SIG-M5 treated with dmso at 0.1 percent for 504 hours (cell line): Measurements from ENCODE around the gene IQSEC2.

Experiments used
- DNase-seq: peaks from one replicate; lab custom pipeline; 2025; ENCODE audit not compliant: unreplicated experiment; lab: John Stamatoyannopoulos, UW

The IQSEC2 gene

DNA sequence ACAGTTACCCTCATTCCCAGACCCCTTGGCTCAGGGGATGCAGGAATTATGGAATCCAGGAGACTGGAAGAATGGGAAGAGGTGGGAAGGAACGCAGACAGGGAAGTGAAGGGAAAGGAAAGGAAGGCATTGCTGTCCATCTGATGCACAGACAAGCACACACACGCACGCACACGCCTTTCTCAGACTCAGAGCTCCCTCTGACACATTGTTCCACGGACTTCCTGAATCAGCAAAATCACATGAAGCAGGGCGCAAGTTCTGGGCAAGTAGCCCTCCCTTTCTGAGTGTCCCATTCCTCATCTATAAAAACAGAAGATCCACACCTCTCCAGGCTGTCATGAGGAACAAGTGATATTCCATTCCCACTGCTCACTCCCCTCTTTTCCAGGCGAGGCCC, 13.2 kb downstream of the IQSEC2 start:
- DNase-seq = no peak

DNA sequence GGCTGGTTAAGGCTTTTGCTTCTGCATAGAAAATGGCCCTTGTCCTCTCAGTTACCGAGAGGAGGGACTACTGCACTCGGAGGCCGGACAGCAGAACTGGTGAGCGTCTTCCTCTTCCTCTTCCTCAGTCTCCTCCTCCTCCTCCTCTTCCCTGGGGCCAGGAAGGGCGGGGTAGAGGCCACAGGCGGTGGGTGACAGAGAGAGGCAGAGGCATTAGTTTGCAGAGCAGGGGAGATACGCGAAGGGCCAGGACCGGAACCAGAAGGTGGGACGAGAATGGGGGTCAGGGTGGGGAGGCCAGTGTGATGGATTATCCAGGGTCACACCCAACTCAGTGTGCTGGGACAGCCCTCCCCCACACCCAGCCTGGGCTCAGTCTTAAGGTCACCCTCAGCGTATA, 14.5 kb downstream of the IQSEC2 start:
- no peak for DNase-seq

- no peak for DNase-seq
These were observed 15.4 kb downstream of the IQSEC2 start for GRCh38 chrX:53265771-53266574.

- peak; percentile 43 for DNase-seq
These were observed 17.7 kb downstream of the IQSEC2 start for GRCh38 chrX:53263597-53264094.

- DNase-seq = peak; percentile 84
These were observed 18.4 kb downstream of the IQSEC2 start for GRCh38 chrX:53262918-53263394.

DNA sequence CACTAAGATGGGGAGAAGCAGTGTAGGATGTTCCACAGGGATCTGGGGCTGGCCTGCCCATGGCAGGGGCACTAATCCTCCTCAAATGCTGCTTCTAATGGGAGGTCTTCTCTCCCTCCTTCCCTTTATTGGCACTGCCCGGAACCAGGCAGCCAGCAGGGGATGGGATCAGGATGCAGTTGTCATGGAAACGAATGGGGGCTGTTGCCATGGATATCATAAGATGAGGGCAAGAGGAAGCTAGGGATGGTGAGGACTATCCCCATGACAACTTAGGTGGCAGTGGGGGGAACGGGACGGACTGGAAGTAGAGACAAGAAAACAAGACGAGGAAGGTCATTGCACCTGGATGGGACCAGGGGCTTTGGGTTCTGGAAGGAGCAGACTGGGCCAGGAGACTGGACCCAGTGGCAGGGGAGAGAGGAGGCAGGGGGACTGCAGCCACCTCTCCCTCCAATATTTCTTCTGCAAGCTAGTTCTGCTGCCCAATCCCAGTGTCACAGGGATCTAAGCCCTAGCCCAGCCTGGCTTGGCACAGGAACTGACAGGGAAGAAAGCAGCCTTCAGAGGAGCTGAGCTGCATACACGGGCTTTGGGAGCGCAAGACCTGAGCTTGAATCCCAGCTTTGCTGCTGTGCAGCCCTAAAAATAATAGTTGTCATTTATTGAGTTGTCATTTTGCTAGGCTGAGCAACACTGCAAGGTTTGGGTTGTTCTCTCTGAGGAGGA, 19.0 kb downstream of the IQSEC2 start:
- no peak for DNase-seq

DNA sequence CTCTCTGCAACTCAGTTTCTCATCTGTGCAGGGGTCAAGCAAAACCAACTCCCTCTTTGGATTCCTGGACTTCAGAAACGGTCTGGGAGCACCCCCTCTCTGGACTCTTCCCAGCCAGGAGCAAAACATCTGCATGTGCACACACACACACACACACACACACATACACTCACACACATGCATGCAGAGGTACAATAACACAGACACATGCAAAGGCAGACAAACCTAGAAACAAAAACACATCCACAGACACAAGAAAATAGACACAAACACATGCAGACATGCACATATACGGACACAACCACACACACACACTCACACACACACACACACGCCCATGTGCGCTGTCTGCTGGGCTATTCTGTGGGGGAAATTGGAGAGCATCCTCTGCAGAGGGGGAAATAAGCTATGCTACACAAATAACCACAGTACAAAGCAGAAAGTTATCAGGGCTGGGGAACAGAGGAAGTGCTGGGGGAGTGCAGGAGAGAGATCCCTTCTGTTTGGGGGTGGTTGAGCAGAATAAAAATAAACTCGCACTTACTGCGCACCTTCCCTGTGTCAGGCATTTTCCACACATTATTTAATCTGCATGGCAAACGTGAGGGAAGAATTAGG, 19.9 kb downstream of the IQSEC2 start:
- no peak for DNase-seq

DNA sequence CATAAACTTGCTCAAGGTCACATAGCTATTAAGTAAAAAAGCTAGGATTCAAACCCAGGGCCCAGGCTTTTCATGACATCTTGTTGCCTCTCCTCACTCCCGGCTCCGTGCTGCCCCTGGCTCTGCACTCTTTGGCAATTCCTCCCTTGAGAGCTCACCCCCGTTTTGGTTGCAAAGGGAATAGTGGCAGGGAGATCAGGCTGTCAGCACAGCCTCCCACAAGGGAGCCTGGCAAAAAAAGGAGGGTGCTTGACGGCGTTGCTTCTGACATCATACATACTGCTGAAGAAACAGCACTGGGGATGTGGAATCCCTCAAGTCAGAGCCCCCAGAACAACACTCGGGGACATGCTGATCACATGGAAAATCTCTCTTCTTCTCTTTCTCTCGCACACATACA, 20.5 kb downstream of the IQSEC2 start:
- no peak for DNase-seq

GRCh38 chrX:53257670-53258423, 23.5 kb downstream of the IQSEC2 start:
- DNase-seq = no peak

GRCh38 chrX:53257166-53257565, 24.2 kb downstream of the IQSEC2 start:
- no peak for DNase-seq

DNA sequence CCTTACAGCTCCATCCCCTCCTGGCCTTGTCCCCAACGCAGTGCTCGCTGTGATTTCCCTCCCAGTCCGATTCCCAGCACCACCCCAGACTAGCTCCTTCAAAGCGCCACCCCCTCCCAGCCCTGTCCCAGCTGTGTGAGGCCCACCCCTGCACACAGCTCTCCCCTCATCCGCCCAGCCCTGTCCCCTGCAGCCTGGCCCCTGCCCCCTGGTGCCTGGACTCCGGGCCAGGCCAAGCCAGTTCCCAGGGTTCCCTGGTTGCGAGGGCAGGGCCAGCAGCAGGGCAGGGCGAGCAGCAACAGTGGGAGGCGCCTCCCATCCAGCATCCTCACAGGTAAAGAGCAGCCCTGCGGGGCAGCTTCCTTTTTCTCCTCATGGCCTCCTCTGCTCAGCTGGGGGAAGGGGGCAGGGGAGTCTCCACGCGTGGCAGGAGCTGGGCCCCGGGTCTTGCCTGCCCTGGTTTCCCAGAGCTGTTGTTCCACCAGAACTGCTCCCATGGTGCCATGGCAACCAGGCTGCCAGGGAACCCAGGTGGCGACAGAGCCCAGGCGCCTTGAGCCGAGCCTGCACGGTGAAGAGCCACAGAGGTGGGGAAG, 24.8 kb downstream of the IQSEC2 start:
- no peak for DNase-seq

DNA sequence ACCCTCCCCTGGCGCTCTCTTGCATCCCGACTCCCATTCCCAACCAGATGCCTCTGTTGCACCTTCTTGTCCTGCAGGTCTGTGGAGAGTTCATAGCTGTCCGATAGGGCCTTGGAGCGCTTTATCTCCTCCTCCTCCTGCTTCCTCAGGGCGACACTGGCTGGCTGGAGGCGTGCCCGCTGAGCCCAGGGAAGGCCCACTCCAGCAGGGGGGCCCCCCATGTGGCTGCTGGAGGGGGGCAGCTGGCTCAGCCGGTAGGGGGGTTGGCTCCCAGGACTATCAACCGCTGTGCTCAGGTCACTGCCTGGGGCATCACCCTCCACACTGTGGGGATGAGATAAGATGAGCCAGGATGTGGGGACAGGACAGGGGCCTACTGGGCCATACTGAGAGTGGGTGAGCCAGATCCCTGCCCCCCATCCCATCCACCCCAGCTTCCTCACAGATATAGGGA, 25.6 kb downstream of the IQSEC2 start:
- no peak for DNase-seq

- no peak for DNase-seq
These were observed 26.6 kb downstream of the IQSEC2 start for GRCh38 chrX:53254570-53255461.

- DNase-seq = no peak
These were observed 27.9 kb downstream of the IQSEC2 start for GRCh38 chrX:53253293-53254020.

GRCh38 chrX:53251307-53251706, 30.1 kb downstream of the IQSEC2 start:
- DNase-seq = no peak

GRCh38 chrX:53250556-53250955, 30.8 kb downstream of the IQSEC2 start:
- no peak for DNase-seq

DNA sequence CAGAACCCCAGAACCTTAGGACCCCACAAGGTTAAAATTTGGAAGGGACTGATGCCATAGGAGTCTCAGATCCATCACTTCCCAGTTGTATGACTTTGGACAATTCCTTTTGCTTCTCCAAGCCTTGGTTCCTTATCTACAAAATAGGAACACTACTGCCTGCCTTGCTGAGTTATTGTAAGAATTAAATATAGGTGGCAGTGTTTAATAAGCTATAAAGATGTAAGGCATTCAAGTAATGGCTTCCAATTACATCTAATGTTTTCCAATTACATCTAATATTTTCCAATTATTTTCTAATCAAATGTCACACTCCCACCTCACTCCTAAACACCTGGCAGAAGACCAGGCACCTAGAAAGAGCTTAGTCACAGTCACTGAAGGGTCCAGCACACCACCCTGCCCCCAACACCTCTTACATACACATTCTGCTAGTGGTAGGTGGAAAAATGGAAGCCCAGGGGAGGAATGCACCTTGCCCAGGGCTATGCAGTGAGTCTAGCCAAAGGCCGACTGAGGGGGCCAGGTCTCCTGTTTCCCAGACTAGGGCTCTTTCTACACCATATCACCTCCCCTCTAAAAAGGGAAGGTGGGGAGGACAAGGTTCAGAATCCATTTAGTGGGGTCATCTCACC, 31.9 kb downstream of the IQSEC2 start:
- no peak for DNase-seq

- no peak for DNase-seq
These were observed 33.5 kb downstream of the IQSEC2 start for GRCh38 chrX:53247928-53248327.
